Right lobe of liver (tissue), 4 donors: Measurements from ENCODE around the gene STK35.

Experiments used
- POLR2A ChIP-seq: fragments of 450-650 bp; IDR thresholded peaks from one replicate; pipeline ENCODE4 v1.6.1; 2017; ENCODE audit warnings: antibody characterized with exemption, mild to moderate bottlenecking
- TF ChIP-seq, protein P1 (sequence below), 4 donors: fragments of 200-600 bp in 3 of 4; fragments of 450-650 bp in 1 of 4; IDR thresholded peaks; one replicate each; pipeline versions ENCODE4 v1.5.1 to v1.8.0; 2016 to 2022; ENCODE audit warnings: antibody characterized with exemption in 4 of 4, mild to moderate bottlenecking in 2 of 4
- donor health status: DM: no; HTN: no; CAD: no.
- donor health status: DM: no; HTN: no; CAD: no.
- donor health status: DM: no; HTN: yes; CAD: no.

DNA sequence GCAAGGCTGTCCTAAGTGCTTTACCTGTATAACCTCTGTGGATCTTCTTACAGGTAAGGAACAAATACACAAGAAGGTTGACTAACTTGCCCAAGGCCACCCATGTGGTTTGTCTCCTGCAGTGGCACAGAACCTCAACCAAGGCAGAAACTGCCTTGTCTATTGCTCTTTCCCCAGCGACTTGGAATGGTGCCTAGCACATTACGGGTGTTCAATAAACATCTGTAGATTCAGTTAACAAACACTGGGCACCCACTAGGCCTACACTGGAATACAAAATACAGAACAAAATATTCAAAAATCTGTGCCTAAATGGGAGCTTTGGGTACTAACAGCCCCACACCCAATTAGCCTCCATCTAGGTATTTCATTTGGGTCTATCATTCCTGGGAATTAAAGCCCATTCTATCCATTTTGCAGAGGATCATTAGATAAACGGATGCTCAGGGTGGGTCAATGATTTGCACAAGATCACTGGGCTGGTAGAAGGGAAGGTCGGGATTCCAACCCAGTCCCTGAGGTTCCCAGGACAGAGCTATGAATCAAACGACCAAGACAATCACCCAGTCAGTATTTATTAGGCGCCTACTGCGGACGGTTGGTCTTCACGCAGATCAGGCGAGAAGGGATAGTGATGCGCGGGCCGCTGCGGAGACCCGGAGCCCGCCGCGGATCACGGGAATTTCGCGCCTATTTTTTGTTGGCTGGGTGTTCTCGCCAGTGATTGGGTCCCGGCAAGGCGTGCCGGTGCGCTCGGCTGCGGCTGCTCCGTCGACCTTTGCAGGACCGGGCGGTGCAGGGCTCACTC is at the start of gene STK35:
- TF ChIP-seq, protein P1, sequence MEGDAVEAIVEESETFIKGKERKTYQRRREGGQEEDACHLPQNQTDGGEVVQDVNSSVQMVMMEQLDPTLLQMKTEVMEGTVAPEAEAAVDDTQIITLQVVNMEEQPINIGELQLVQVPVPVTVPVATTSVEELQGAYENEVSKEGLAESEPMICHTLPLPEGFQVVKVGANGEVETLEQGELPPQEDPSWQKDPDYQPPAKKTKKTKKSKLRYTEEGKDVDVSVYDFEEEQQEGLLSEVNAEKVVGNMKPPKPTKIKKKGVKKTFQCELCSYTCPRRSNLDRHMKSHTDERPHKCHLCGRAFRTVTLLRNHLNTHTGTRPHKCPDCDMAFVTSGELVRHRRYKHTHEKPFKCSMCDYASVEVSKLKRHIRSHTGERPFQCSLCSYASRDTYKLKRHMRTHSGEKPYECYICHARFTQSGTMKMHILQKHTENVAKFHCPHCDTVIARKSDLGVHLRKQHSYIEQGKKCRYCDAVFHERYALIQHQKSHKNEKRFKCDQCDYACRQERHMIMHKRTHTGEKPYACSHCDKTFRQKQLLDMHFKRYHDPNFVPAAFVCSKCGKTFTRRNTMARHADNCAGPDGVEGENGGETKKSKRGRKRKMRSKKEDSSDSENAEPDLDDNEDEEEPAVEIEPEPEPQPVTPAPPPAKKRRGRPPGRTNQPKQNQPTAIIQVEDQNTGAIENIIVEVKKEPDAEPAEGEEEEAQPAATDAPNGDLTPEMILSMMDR (IDR thresholded peaks at IDR 0.05): no peak
- no peak for TF ChIP-seq POLR2A
